NCI-H2029 treated with DMSO at 0.1 percent for 48 hours (cell line): ENCODE measurements around the gene ABCC4.

Experiments used
- DNase-seq: peaks from one replicate; lab custom pipeline; 2025; lab: John Stamatoyannopoulos, UW

Gene ABCC4

GRCh38 chr13:94994506-94994905, 306.7 kb downstream of the ABCC4 start:
- no peak for DNase-seq

GRCh38 chr13:94993616-94994015, 307.6 kb downstream of the ABCC4 start:
- DNase-seq: no peak

GRCh38 chr13:94992036-94992960, 309.0 kb downstream of the ABCC4 start:
- DNase-seq: no peak

GRCh38 chr13:94988654-94989053, 312.6 kb downstream of the ABCC4 start:
- DNase-seq: peak; percentile 31

GRCh38 chr13:94987869-94988268, 313.4 kb downstream of the ABCC4 start:
- DNase-seq: no peak

GRCh38 chr13:94987081-94987480, 314.2 kb downstream of the ABCC4 start:
- no peak for DNase-seq

GRCh38 chr13:94984958-94985357, 316.3 kb downstream of the ABCC4 start:
- no peak for DNase-seq

- DNase-seq: no peak
Measured at GRCh38 chr13:94978516-94978915, 322.7 kb downstream of the ABCC4 start.

GRCh38 chr13:94974015-94974951, 327.0 kb downstream of the ABCC4 start:
- no peak for DNase-seq

- no peak for DNase-seq
Measured at GRCh38 chr13:94972262-94972661, 329.0 kb downstream of the ABCC4 start.
